GM19023 (cell line): ENCODE data around the gene KRT6B.

Experiments
- ATAC-seq: cut with Tn5 transposase; IDR thresholded peaks from one replicate; pipeline ENCODE4 v1.9.1; 2021; ENCODE audit warnings: mild to moderate bottlenecking, moderate library complexity; ENCODE audit not compliant: unreplicated experiment

Gene KRT6B

GRCh38 chr12:52436828-52437474 lies 15.0 kb downstream of the KRT6B start:
- ATAC-seq: no peak

DNA sequence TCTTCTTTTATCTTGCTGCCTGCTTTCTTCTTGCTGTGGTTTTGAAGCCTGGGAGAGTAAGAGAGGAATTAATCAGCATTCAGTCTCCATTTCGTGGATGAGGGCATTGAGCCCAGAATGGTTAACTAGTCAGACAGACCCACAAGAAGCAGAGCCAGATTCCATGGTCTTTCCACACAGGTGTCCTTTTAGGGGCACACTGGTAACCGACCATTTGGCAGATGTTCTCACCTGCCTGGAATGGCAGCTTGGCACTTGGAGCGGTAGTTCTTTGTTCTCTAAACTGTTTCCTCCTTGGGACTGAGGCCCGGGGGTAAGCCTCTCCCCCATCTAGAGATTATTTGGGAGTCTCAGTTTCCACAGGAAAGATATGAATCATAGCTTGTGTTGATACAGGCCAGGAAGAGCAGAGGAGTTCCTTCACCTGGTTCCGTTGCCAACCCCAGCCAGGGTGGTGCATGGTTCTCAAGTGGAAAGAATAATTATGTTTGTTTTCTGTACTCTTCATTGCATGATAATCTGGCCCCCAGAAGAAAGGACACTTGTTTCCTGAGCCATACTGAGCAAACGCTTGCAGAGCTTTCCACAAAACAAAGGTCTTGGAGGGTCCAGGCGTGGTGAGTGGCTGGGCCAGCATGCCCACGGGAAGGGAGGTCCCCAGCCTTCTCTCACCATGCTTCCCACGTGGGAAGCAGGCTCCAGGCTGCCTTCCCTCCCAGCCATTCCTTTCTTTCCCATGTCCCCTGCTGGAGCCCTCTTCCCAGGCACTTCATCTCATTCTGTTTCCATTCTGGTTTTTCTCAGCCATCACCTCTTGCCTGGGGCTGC lies 15.7 kb downstream of the KRT6B start:
- ATAC-seq: no peak

DNA sequence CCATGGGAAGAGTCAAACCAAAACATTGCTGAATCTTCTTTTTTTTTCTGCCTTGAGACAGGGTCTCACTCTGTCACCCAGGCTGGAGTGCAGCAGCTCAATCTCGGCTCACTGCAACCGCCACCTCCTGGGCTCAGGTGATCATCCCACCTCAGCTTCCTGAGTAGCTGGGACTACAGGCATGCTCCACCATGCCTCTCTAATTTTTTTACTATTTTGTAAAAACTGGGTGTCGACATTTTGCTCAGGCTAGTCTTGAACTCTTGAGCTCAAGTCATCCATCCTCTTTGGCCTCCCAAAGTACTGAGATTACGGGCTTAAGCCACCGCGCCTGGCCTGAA lies 16.3 kb downstream of the KRT6B start:
- no peak for ATAC-seq

DNA sequence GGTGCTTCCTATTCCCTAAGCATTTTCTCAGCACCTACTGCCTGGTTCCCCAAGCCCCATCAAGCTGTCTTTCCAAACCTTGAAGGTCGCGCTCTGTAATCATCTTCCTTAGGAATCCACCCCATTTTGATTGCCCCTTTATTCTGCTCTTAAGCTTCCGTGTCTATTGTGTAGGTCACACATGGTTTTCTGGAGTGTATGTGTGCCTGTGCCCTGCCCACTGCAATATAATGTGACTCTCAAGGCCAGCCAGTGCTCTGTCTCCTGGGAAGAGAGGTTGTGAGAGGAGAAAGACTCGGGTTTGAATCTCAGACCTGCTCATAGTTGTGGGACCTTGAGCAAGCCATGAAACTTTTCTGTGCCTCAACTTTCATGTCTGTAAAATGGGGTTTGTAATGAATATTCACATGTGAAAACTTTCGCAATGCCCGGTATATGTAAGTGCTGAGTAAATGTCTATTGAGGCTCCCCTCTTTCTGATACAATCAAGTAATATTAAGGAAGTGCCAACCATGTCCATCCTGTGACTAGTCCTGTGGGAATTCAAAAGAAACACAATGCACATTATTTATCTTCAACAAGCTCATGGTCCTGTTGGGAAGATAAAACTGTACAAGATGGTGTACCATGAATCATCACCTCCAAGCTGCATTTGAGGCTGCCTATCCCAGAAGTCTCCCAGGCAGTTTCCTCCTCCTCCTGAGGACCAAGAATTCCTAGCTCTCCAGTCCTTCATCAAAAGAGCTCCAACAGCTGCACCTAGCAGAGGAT lies 17.0 kb downstream of the KRT6B start:
- no peak for ATAC-seq

DNA sequence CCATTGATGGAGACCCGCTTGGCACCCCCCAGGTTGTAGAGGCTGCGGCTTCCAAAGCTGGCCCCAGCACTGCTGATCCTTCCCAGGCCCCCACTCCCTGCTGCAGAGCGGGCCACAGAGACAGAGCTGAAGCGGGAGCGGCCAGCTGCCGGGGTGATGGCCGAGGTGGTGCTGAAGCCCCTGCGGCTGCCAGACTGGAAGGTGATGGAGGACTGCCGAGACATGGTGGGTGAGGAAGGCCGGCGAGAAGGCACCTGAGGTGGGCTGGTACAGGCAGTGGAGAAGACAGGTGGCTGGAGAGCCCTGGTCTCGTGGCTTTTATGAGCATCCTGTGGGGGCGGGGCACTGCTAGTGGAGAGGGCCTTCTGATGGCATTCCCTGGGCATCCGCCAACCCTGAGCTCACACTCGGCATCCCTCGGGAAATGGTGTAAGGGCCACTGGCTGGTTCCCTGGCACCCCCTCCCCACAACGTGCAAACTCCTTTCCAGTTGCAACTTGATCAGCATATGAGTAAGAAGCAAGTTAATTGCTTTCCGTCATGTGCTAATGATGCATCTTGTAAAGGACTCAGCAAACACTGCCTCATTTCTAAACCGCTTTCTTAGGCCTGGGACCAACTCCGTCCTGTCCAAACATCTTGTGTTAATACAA lies 17.7 kb downstream of the KRT6B start, which contains the start of gene KRT75:
Gene KRT75, minus strand, starts transcription at position 291 of the 653 bp plus-strand sequence. Its CDS starts 67 bp downstream, at position 224.
- no peak for ATAC-seq

- no peak for ATAC-seq
Observed at GRCh38 chr12:52433501-52434080, 18.4 kb downstream of the KRT6B start.

GRCh38 chr12:52432559-52433207 lies 19.3 kb downstream of the KRT6B start:
- ATAC-seq: no peak

DNA sequence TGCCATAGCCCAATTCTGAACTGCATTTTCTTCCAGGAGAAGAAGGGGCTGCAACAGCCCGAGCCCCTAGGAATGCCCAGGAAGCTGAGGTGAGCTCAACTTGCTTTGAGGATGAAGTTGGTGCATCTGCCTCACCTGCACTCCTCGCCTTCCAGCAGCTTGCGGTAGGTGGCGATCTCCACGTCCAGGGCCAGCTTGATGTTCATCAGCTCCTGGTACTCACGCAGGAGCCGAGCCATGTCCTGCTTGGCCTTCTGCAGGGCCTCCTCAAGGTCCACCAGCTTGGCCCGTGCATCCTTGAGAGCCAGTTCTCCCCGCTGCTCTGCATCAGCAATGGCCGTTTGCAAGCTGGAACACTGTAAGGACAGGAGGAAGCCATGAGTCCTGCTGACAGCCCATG lies 23.8 kb downstream of the KRT6B start:
- ATAC-seq: no peak

DNA sequence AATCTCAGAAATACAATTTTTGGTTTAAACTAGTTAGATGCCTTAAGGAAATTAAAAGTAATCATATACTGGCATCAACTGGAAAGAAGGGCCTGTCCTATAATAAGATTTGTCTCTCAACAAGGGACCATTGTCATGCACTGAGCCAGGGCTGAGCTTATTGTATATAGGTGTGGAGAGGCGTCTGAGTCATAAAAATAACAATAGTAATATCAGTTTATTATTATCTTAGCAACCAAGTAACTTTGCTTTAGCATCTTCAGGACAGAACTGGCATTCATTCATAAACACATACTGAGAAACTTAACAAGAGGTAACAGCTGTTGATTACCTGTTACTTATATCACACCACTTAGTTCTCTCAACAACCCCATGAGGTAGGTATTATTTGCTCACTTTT lies 24.9 kb downstream of the KRT6B start:
- ATAC-seq: no peak

GRCh38 chr12:52426034-52426433 lies 25.9 kb downstream of the KRT6B start:
- ATAC-seq: no peak

- ATAC-seq: no peak
Observed at GRCh38 chr12:52425466-52425865, 26.5 kb downstream of the KRT6B start.

GRCh38 chr12:52423661-52424500 lies 28.1 kb downstream of the KRT6B start:
- no peak for ATAC-seq

- no peak for ATAC-seq
Observed at GRCh38 chr12:52423035-52423434, 28.9 kb downstream of the KRT6B start.

DNA sequence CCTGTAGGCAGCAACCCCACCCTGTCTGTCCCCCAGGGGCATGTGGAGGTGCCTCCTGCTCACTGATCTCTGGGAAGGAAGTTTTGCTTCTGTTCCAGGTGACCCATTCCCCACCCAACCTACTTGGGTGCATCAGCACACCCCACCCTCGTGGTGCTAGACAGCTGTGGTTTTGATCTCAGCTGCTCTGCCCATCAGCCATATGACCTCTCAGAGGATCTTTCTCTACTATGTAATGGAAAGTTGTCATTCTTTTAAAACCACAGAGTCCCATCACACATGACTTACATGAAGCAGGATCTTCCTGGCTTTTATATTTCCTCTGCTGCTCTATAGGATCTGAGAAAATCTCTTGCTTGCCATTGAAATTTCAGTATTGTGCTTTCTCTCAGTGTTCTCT lies 32.3 kb downstream of the KRT6B start:
- no peak for ATAC-seq

GRCh38 chr12:52418576-52419110 lies 33.3 kb downstream of the KRT6B start:
- ATAC-seq: no peak

DNA sequence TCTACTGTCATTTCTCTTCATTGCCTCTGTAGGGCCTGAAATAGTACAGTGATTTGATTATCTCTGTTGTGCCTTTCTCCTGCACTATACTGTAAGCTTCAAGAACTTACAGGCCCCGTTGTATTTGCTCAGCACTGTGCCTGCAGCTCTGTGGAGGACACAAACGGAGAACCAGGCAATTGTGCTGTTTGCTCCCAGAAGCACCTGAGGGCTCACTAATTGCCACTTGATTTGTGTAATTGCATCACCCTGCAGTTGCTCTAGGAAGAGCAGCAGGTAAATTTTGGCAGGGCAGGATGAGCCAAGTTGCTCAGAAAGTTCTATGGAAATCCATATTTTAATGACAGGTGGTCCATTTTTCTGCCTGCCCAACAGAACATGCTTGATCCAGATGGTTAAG lies 34.2 kb downstream of the KRT6B start:
- ATAC-seq: no peak

DNA sequence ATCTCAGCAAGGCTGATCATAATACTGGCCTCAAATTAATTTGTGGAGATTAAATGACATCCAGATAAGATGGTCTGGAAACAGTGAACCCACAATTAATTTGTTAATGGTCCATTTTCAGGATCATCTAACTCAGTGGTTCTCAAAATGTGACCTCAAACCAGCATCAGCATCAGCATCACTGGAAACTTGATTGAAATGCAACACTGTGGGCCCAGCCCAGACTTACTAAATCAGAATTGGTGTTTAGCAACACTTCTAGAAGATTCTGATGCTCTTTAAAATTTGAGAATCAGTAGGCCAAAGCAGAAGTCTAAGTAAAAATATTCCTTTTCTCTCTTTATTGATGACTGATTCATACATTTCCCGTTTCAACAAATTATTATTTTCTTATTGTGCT lies 35.2 kb downstream of the KRT6B start:
- no peak for ATAC-seq

GRCh38 chr12:52415870-52416750 lies 35.8 kb downstream of the KRT6B start:
- ATAC-seq: no peak
